Mesenchymal stem cell (in vitro differentiated cells and primary cell): Measurements from ENCODE around the gene PCDHGA1.
A peak's percentile ranks its signal among the peaks of the same experiment; 100 is the strongest.

Source experiments
- DNase-seq: peaks from one replicate; pipeline ENCODE4 v3.0.0-alpha.2; 2013
- H2AFZ ChIP-seq: one replicate; pipeline ENCODE4 v1.6.1; 2013; ENCODE audit warnings: low read depth, mild to moderate bottlenecking, control low read depth, inconsistent platforms, low read length, moderate library complexity
- H2AK5ac ChIP-seq: 2 replicates; pipeline ENCODE4 v1.6.1; 2013; ENCODE audit warnings: low read length, moderate library complexity, mild to moderate bottlenecking, inconsistent platforms; ENCODE audit not compliant: severe bottlenecking
- H2BK120ac ChIP-seq: one replicate; pipeline ENCODE4 v1.6.1; 2013; ENCODE audit warnings: low read depth, mild to moderate bottlenecking, inconsistent platforms, low read length, moderate library complexity
- H2BK12ac ChIP-seq, 2 experiments: one replicate each; pipeline ENCODE4 v1.6.1; 2013; ENCODE audit warnings: inconsistent platforms in 2 of 2, low read length in 2 of 2, mild to moderate bottlenecking in 2 of 2, moderate library complexity in 2 of 2, control low read depth in 1 of 2
- H2BK15ac ChIP-seq: one replicate; pipeline ENCODE4 v1.6.1; 2013; ENCODE audit warnings: mild to moderate bottlenecking, low read depth, inconsistent platforms; ENCODE audit not compliant: poor library complexity, severe bottlenecking
- H2BK5ac ChIP-seq: 2 replicates; pipeline ENCODE4 v1.6.1; 2013; ENCODE audit warnings: low read depth, mild to moderate bottlenecking, low read length, control low read depth, inconsistent platforms; ENCODE audit not compliant: poor library complexity, severe bottlenecking
- H3K14ac ChIP-seq, 2 experiments: one replicate each; pipeline ENCODE4 v1.6.1; 2013; ENCODE audit warnings: inconsistent platforms in 2 of 2, low read length in 2 of 2, control low read depth in 1 of 2, mild to moderate bottlenecking in 1 of 2, moderate library complexity in 1 of 2
- H3K18ac ChIP-seq, 2 experiments: one replicate each; pipeline ENCODE4 v1.6.1; 2013; ENCODE audit warnings: inconsistent platforms in 2 of 2, low read length in 2 of 2, control low read depth in 1 of 2, low read depth in 1 of 2, mild to moderate bottlenecking in 1 of 2
- H3K23ac ChIP-seq, 2 experiments: one replicate each; pipeline ENCODE4 v1.6.1; 2013; ENCODE audit warnings: inconsistent platforms in 2 of 2, low read length in 2 of 2, mild to moderate bottlenecking in 2 of 2, moderate library complexity in 2 of 2, control low read depth in 1 of 2
- H3K27ac ChIP-seq: 2 replicates; pipeline ENCODE4 v1.5.1; 2013; ENCODE audit warnings: mild to moderate bottlenecking, moderate library complexity, low read length, control low read depth, inconsistent platforms; ENCODE audit not compliant: poor library complexity, severe bottlenecking
- H3K27me3 ChIP-seq, 2 experiments: 2 replicates each; pipeline versions ENCODE4 v1.6.1 to v1.7.0; 2013; ENCODE audit warnings: low read length in 2 of 2, mild to moderate bottlenecking in 2 of 2, moderate library complexity in 2 of 2, control low read depth in 1 of 2, inconsistent platforms in 1 of 2; ENCODE audit not compliant: control insufficient read depth in 1 of 2, insufficient read depth in 1 of 2
- H3K36me3 ChIP-seq, 2 experiments: 2 replicates each; pipeline versions ENCODE4 v1.6.1 to v1.7.0; 2013; ENCODE audit warnings: low read length in 2 of 2, control low read depth in 1 of 2, inconsistent platforms in 1 of 2, low read depth in 1 of 2, mild to moderate bottlenecking in 1 of 2; ENCODE audit not compliant: insufficient read depth in 2 of 2, control insufficient read depth in 1 of 2
- H3K4ac ChIP-seq, 2 experiments: one replicate each; pipeline ENCODE4 v1.6.1; 2013; ENCODE audit warnings: inconsistent platforms in 2 of 2, low read length in 2 of 2, mild to moderate bottlenecking in 2 of 2, moderate library complexity in 2 of 2, control low read depth in 1 of 2, low read depth in 1 of 2
- H3K4me1 ChIP-seq: 2 replicates; pipeline ENCODE4 v1.6.1; 2013; ENCODE audit warnings: low read depth, low read length, control low read depth; ENCODE audit not compliant: control insufficient read depth, insufficient read depth
- H3K4me2 ChIP-seq: 2 replicates; pipeline ENCODE4 v1.6.1; 2013; ENCODE audit warnings: low read length, mild to moderate bottlenecking, inconsistent platforms; ENCODE audit not compliant: poor library complexity, severe bottlenecking
- H3K4me3 ChIP-seq, 2 experiments: 2 replicates each; pipeline versions ENCODE4 v1.5.1 to v1.7.0; 2013; ENCODE audit warnings: low read length in 2 of 2, mild to moderate bottlenecking in 2 of 2, control low read depth in 1 of 2, low read depth in 1 of 2; ENCODE audit not compliant: insufficient read depth in 1 of 2
- H3K79me1 ChIP-seq: replicated peaks from 2 replicates; pipeline ENCODE4 v1.6.1; 2013; ENCODE audit warnings: mild to moderate bottlenecking, control low read depth, low read length, inconsistent platforms; ENCODE audit not compliant: poor library complexity, severe bottlenecking
- H3K9ac ChIP-seq: 2 replicates; pipeline ENCODE4 v1.7.0; 2013; ENCODE audit warnings: mild to moderate bottlenecking, low read length, moderate library complexity
- H3K9me3 ChIP-seq: 2 replicates; pipeline ENCODE4 v1.7.0; 2013; ENCODE audit warnings: mild to moderate bottlenecking, low read length; ENCODE audit not compliant: control insufficient read depth
- H4K8ac ChIP-seq: one replicate; pipeline ENCODE4 v1.6.1; 2013; ENCODE audit warnings: inconsistent platforms, mild to moderate bottlenecking, low read length, moderate library complexity
- H4K91ac ChIP-seq: one replicate; pipeline ENCODE4 v1.6.1; 2013; ENCODE audit warnings: mild to moderate bottlenecking, low read length, inconsistent platforms
- WGBS: methylation state at CpG from one replicate; pipeline ENCODE4 v1.1.7; 2013; ENCODE audit warnings: mixed read lengths; 5-methylcytosine and 5-hydroxymethylcytosine counted together

The PCDHGA1 gene

GRCh38 chr5:141528291-141528984 is 198.1 kb downstream of the PCDHGA1 start:
- no peak overlapping the region for H4K91ac ChIP-seq
- peak overlapping the region; percentile 49 for H2AK5ac ChIP-seq
- H3K14ac ChIP-seq = no peak overlapping the region
- H4K8ac ChIP-seq = no peak overlapping the region
- peaks cover 18 to 34% of the 10 kb centered on the region in 2 experiments for H3K36me3 ChIP-seq
- DNase-seq = no peak
- H3K27me3 ChIP-seq = no peaks in the 10 kb centered on the region
- H2BK12ac ChIP-seq = peak overlapping the region in 1 of 2 experiments; percentile 1
- no peak overlapping the region for H2BK15ac ChIP-seq
- peaks cover 11% of the 10 kb centered on the region for H3K79me1 ChIP-seq
- no peak overlapping the region for H2BK5ac ChIP-seq
- peaks cover 16% of the 10 kb centered on the region for H3K4me1 ChIP-seq
- peak overlapping the region; percentile 26 for H3K27ac ChIP-seq
- H3K9ac ChIP-seq = peak overlapping the region; percentile 73
- H3K23ac ChIP-seq = no peak overlapping the region
- no peak overlapping the region for H3K4me2 ChIP-seq
- H3K18ac ChIP-seq = no peak overlapping the region
- 97% methylated on average over 11 of the region's 11 CpGs for WGBS
- no peak overlapping the region for H3K4me3 ChIP-seq
- no peak overlapping the region for H2BK120ac ChIP-seq
- H3K4ac ChIP-seq = no peak overlapping the region
- H2AFZ ChIP-seq = no peak overlapping the region
- H3K9me3 ChIP-seq = no peaks in the 10 kb centered on the region

GRCh38 chr5:141529002-141529401 is 198.7 kb downstream of the PCDHGA1 start:
- peak overlapping the region; percentile 73 for H3K9ac ChIP-seq
- H4K8ac ChIP-seq = no peak overlapping the region
- H4K91ac ChIP-seq = no peak overlapping the region
- H2AK5ac ChIP-seq = no peak overlapping the region
- no peaks in the 10 kb centered on the region for H3K9me3 ChIP-seq
- H3K23ac ChIP-seq = no peak overlapping the region
- no peak overlapping the region for H2BK15ac ChIP-seq
- no peak overlapping the region for H2BK5ac ChIP-seq
- no peak overlapping the region for H2BK120ac ChIP-seq
- no peak overlapping the region for H2AFZ ChIP-seq
- peak overlapping the region; percentile 17 for H3K4me2 ChIP-seq
- peaks cover 16 to 35% of the 10 kb centered on the region in 2 experiments for H3K36me3 ChIP-seq
- H3K27me3 ChIP-seq = no peaks in the 10 kb centered on the region
- H3K14ac ChIP-seq = no peak overlapping the region
- H3K4ac ChIP-seq = no peak overlapping the region
- peaks cover 7% of the 10 kb centered on the region for H3K79me1 ChIP-seq
- H3K18ac ChIP-seq = no peak overlapping the region
- no peak overlapping the region for H2BK12ac ChIP-seq
- 70% methylated on average over 3 of the region's 5 CpGs for WGBS
- H3K4me1 ChIP-seq = peaks cover 16% of the 10 kb centered on the region
- H3K4me3 ChIP-seq = no peak overlapping the region
- H3K27ac ChIP-seq = peak overlapping the region; percentile 54
- DNase-seq = peak; percentile 55

DNA sequence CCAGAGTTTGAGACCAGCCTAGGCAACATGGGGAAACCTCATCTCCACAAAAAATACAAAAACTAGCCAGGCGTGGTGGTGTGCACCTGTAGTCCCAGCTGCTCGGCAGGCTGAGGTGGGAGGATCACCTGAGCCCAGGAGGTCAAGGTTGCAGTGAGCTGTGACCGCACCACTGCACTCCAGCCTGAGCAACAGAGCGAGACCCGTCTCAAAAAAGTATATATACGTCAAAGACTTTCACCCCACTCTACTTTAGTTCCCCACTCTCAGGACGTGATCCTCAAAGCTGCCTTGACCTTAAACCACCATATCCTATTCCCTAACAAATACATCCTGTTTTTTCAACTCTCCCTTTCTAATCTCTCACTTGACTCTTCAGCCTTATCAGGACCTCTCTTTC is 199.6 kb downstream of the PCDHGA1 start:
- Histone ChIP-seq H3K27ac (peak overlapping the region; percentile 54), H3K4me3 (no peak overlapping the region), H2BK15ac (no peak overlapping the region), H2AFZ (no peak overlapping the region), H3K4me1 (peaks cover 14% of the 10 kb centered on the region), H3K4ac (no peak overlapping the region), H3K4me2 (no peak overlapping the region), H3K36me3 (peaks cover 14 to 37% of the 10 kb centered on the region in 2 experiments), H3K9me3 (no peaks in the 10 kb centered on the region), H3K14ac (no peak overlapping the region), H4K8ac (no peak overlapping the region), H3K23ac (no peak overlapping the region), H2AK5ac (no peak overlapping the region), H2BK120ac (no peak overlapping the region), H2BK5ac (no peak overlapping the region), H4K91ac (no peak overlapping the region), H3K9ac (peak overlapping the region; percentile 73), H3K18ac (no peak overlapping the region), H3K79me1 (peaks cover 6% of the 10 kb centered on the region), H2BK12ac (no peak overlapping the region), H3K27me3 (no peaks in the 10 kb centered on the region)
- DNase-seq = no peak
- 94% methylated on average over 7 of the region's 7 CpGs for WGBS

- peaks cover 9 to 20% of the 10 kb centered on the region in 2 experiments for H3K36me3 ChIP-seq
- no peak overlapping the region for H2BK12ac ChIP-seq
- H3K9me3 ChIP-seq = no peaks in the 10 kb centered on the region
- no peak overlapping the region for H2BK120ac ChIP-seq
- no peak overlapping the region for H2AFZ ChIP-seq
- 100% methylated on average over 1 of the region's 1 CpG for WGBS
- H3K9ac ChIP-seq = no peak overlapping the region
- no peak overlapping the region for H3K4me3 ChIP-seq
- no peak overlapping the region for H2AK5ac ChIP-seq
- H3K14ac ChIP-seq = no peak overlapping the region
- H3K4ac ChIP-seq = no peak overlapping the region
- no peak overlapping the region for H3K18ac ChIP-seq
- H2BK5ac ChIP-seq = no peak overlapping the region
- H3K4me1 ChIP-seq = peaks cover 9% of the 10 kb centered on the region
- H4K91ac ChIP-seq = no peak overlapping the region
- DNase-seq = no peak
- H3K23ac ChIP-seq = no peak overlapping the region
- no peak overlapping the region for H3K27ac ChIP-seq
- no peak overlapping the region for H3K4me2 ChIP-seq
- no peak overlapping the region for H2BK15ac ChIP-seq
- H4K8ac ChIP-seq = no peak overlapping the region
- H3K79me1 ChIP-seq = peaks cover 6% of the 10 kb centered on the region
- H3K27me3 ChIP-seq = no peaks in the 10 kb centered on the region
These were observed 202.4 kb downstream of the PCDHGA1 start for GRCh38 chr5:141532726-141533125.
